HG02763 (cell line): ENCODE measurements around the gene ZNF439.
"Not testable (repeated sequence)": the region's sequence is repeated elsewhere in the genome, so short reads cannot be mapped to it uniquely, and the experiment has no call there.

Experiments
- ATAC-seq: cut with Tn5 transposase; IDR thresholded peaks from one replicate; pipeline ENCODE4 v1.9.1; 2021; ENCODE audit warnings: mild to moderate bottlenecking, moderate library complexity; ENCODE audit not compliant: unreplicated experiment

Gene ZNF439

DNA sequence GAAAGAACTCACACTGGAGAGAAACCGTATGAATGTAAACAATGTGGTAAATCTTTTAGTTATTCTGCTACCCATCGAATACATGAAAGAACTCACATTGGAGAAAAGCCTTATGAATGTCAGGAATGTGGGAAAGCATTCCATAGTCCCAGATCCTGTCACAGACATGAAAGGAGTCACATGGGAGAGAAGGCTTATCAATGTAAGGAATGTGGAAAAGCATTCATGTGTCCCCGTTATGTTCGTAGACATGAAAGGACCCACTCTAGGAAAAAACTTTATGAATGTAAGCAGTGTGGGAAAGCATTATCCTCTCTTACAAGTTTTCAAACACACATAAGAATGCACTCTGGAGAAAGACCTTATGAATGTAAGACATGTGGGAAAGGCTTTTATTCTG, 19.2 kb downstream of the ZNF439 start:
- ATAC-seq = not testable (repeated sequence)

DNA sequence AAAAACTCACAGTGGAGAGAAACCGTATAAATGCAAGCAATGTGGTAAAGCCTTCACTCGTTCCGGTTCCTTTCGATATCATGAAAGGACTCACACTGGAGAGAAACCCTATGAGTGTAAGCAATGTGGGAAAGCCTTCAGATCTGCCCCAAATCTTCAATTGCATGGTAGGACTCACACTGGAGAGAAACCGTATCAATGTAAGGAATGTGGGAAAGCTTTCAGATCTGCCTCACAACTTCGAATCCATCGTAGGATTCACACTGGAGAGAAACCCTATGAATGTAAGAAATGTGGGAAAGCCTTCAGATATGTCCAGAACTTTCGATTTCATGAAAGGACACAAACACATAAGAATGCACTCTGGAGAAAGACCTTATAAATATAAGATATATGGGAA, 19.7 kb downstream of the ZNF439 start:
- no peak for ATAC-seq

DNA sequence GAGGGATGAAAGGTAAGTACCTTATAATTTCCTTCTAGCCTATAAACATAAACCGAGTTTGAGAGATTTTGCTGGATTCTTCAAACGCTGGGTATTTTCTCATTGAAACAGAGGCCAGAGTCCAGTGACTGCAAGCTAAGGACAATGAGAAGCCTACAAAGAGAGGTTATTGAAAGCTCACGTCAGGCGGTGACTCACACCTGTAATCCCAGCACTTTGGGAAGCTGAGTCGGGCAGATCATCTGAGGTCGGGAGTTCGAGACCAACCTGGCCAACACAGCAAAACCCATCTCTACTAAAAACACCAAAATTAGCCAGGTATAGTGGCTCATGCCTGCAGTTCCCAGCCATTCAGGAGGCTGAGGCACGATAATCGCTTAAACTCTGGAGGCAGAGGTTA, 24.1 kb downstream of the ZNF439 start:
- no peak for ATAC-seq

GRCh38 chr19:11873762-11874161, 25.2 kb downstream of the ZNF439 start:
- no peak for ATAC-seq

DNA sequence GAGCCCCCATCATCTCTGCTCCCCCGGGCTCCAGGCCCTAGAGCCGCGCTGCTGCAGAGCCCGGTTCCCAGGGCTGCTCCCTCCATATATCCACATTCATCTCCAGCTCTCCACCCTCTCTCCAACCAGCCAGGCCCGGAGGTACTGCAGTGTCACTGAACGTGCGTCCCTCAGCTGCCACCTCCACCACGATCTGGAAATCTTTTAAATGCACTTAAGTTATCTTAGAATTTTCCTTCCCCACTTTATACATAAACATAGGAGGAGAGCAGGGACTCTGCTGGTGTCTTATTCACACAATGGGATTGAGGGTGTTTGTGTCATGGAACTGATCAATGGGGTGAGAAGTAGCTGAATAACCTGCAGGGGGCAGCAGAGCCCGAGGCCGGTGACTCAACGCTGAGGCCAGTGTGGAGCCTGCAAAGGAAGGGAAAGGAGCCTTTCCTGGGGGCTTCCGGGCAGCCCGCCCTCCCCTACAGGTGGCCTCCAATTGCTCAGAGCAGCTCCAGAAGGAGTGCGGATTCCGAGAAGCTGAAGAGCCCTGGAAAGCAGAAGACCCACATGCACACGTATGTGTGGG, 31.3 kb downstream of the ZNF439 start:
- not testable (repeated sequence) for ATAC-seq

GRCh38 chr19:11880598-11880997, 32.1 kb downstream of the ZNF439 start:
- ATAC-seq = no peak

DNA sequence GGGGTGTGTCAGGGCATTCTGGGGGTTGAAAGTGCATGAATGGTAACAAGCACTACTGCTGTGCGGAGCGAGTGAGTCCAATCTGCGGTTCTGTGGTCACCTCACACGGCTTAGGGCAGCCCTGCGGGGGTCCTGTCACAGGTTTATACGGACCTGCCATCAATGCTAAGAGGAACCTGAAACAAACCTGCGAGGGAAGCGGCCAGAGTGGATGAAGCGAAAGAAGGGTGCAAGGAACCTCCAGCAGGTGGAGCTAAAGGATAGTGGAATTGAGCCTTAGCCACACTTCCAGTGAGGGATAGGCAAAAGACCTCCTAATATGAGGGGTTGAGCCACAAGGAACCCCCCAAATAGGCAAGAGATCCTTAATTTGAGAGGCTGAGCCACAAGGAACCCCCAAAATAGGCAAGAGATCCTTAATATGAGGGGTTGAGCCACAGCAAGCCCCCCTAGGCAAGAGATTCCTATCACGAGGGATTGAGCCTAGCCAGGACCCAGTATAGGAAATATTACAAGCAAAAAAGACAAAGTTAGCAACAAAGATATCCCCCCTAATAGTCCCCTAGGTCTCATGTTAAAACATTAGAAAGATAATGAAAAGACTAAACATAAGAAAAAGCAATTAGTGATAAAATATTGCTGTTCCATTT, 32.8 kb downstream of the ZNF439 start:
- ATAC-seq = no peak

- no peak for ATAC-seq
Measured at GRCh38 chr19:11882606-11883005, 34.1 kb downstream of the ZNF439 start.

- ATAC-seq = no peak
Measured at GRCh38 chr19:11887234-11887610, 38.7 kb downstream of the ZNF439 start.

DNA sequence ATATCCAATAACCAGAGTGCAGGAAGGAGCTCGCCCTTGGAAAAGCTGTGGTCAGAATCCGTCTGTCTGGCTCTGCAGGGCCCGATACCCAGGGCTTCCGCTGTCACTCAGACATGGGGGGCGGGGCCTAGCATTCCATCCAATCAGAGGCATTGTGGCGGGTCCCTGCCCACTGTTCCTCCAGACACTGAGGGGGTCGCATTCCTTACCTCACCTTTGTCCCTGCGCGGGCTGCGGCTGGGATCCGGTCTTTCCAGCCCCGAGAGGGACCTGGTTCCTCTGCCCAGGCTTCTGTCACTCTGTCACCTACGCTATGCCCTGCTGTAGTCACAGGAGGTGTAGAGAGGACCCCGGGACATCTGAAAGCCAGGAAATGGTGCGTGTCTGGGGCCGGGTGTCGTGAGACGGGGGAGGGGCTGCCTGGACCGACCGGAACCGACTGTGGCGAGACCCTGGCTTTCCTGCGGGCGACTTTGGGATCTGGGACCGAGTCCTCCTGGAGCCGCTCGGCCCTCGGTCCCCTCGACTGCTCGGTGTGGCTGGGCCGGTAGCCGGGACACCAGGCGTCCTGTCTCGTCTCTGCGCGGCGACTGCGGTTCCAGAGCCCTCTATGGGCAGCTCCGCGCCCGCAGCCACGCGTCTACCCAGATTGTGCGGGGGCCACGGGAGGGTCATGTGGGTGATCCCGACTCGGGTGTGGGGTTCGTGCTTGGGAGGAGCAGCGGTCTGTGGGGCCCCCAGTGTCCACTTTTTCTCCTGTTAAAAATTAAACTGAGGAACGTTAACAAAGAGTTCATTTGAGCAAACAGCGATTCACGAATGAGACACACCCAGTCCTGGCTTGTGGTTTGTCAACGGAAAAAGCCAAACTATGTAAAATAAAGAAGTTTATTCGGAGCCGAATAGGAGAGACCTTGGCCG, 39.3 kb downstream of the ZNF439 start, which contains the start of gene ZNF69:
Gene ZNF69 (plus strand): TSS at position 172 of the 921 bp plus-strand sequence. CDS start 142 bp downstream, at position 314.
- peak; percentile 63 for ATAC-seq

- not testable (repeated sequence) for ATAC-seq
Measured at GRCh38 chr19:11889901-11890300, 41.4 kb downstream of the ZNF439 start.

GRCh38 chr19:11890634-11891033, 42.1 kb downstream of the ZNF439 start:
- ATAC-seq = no peak

DNA sequence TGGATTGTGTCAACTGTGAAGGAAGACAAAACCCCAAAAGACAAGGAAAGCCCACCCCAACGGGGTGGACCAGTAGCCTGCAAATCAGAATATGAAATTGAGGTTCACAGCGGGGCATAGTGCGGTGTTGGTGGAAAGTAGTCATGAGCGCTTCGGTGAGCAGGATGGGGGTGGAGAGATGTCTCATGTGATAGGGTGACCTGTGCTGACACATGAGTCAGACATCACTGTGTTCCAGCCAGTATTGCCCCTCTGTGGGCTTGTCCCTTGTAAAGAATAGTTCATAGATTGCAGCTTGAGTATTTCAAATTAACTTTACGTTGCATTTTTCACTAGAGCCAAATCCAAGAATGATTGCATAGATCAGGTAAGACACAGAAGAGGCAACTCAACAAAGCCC, 46.3 kb downstream of the ZNF439 start:
- no peak for ATAC-seq

DNA sequence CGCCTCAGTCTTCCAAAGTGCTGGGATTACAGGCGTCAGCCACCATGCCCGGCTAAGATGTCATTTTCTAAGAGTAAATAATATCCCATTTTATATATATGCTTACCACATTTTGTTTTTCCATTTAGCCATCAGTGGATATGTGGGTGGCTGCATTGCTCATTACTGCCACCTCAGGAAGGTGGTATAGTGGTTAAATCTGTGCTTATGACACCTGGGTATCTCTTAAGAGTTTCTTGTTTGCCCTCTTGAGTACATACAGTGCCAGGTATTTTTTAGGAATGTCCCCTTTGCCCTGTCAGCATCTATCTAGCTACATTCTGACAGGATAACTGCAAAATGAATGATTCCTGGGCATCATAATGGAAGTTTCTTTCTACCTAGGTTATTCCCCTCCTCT, 53.7 kb downstream of the ZNF439 start:
- no peak for ATAC-seq

- no peak for ATAC-seq
Measured at GRCh38 chr19:11905928-11906327, 57.4 kb downstream of the ZNF439 start.

- not testable (repeated sequence) for ATAC-seq
Measured at GRCh38 chr19:11911937-11912336, 63.4 kb downstream of the ZNF439 start.

DNA sequence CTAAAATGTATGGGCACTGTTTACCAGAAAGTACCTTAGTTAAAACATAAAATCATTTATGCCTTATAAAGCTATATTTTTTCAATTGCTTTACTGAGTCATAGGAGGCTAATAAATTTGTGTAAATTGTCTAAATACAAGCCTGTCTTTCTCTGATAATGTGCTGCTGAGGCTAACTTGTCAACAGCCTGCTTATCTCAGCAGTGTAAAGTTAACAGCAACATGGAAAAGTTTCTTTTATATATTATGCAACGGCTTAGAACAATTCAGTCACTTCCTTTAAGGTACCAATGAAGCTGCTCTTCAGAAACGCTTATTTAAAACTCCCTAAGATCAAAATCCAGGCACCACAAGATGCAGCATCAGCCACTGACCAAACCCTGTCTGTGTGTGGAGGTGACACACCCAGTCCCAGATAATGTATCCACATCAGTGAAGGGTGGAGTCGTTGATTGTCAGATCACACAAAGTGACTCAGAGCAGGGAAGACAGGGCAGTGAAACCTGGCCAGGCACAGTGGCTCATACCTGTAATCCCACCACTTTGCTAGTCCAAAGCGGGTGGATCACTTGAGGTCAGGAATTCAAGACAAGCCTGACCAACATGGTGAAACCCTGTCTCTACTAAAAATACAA, 66.0 kb downstream of the ZNF439 start:
- ATAC-seq = not testable (repeated sequence)
